ENCODE results near the gene MT1H.
"Not testable (repeated sequence)": the region's sequence is repeated elsewhere in the genome, so short reads cannot be mapped to it uniquely, and the experiment has no call there.

MT1H gene

GRCh38 chr16:56672761-56673536 is 3.3 kb downstream of the MT1H start:
- Histone ChIP-seq H3K9ac (ENCODE audit: low read length) (no peak overlapping the region), H3K4me1 (ENCODE audit: control insufficient read depth, insufficient read depth, low read length) (peaks cover 23% of the 10 kb centered on the region), H3K4me3 (ENCODE audit: low read length) (no peak overlapping the region), H3K27me3 (ENCODE audit: control insufficient read depth, insufficient read depth, low read length) (peaks cover 34% of the 10 kb centered on the region), H3K36me3 (ENCODE audit: control insufficient read depth, insufficient read depth, low read length) (no peaks in the 10 kb centered on the region), H3K9me3 (ENCODE audit: control insufficient read depth, low read length) (no peaks in the 10 kb centered on the region)

GRCh38 chr16:56673921-56674320 is 4.3 kb downstream of the MT1H start:
- H3K4me3 ChIP-seq (ENCODE audit: low read length), result no peak overlapping the region
- peaks cover 13% of the 10 kb centered on the region for H3K4me1 ChIP-seq (ENCODE audit: control insufficient read depth, insufficient read depth, low read length)
- H3K36me3 ChIP-seq (ENCODE audit: control insufficient read depth, insufficient read depth, low read length), result no peaks in the 10 kb centered on the region
- no peak overlapping the region for H3K9ac ChIP-seq (ENCODE audit: low read length)
- no peaks in the 10 kb centered on the region for H3K9me3 ChIP-seq (ENCODE audit: control insufficient read depth, low read length)
- H3K27me3 ChIP-seq (ENCODE audit: control insufficient read depth, insufficient read depth, low read length), result peaks cover 24% of the 10 kb centered on the region

GRCh38 chr16:56674570-56674969 is 5.0 kb downstream of the MT1H start:
- H3K9ac ChIP-seq (ENCODE audit: low read length); H3K4me1 ChIP-seq (ENCODE audit: control insufficient read depth, insufficient read depth, low read length); H3K36me3 ChIP-seq (ENCODE audit: control insufficient read depth, insufficient read depth, low read length); H3K4me3 ChIP-seq (ENCODE audit: low read length); H3K9me3 ChIP-seq (ENCODE audit: control insufficient read depth, low read length): not testable (repeated sequence)
- peaks cover 19% of the 10 kb centered on the region for H3K27me3 ChIP-seq (ENCODE audit: control insufficient read depth, insufficient read depth, low read length)

GRCh38 chr16:56675685-56676210 is 6.1 kb downstream of the MT1H start:
- H3K4me1 ChIP-seq (ENCODE audit: control insufficient read depth, insufficient read depth, low read length), result no peaks in the 10 kb centered on the region
- no peak overlapping the region for H3K4me3 ChIP-seq (ENCODE audit: low read length)
- H3K9me3 ChIP-seq (ENCODE audit: control insufficient read depth, low read length), result no peaks in the 10 kb centered on the region
- peak overlapping the region; percentile 24 for H3K9ac ChIP-seq (ENCODE audit: low read length)
- no peaks in the 10 kb centered on the region for H3K36me3 ChIP-seq (ENCODE audit: control insufficient read depth, insufficient read depth, low read length)
- peaks cover 7% of the 10 kb centered on the region for H3K27me3 ChIP-seq (ENCODE audit: control insufficient read depth, insufficient read depth, low read length)

GRCh38 chr16:56677474-56677873 is 7.9 kb downstream of the MT1H start:
- H3K36me3 ChIP-seq (ENCODE audit: control insufficient read depth, insufficient read depth, low read length), result no peaks in the 10 kb centered on the region
- peaks cover 7% of the 10 kb centered on the region for H3K4me1 ChIP-seq (ENCODE audit: control insufficient read depth, insufficient read depth, low read length)
- no peak overlapping the region for H3K4me3 ChIP-seq (ENCODE audit: low read length)
- peaks cover 6% of the 10 kb centered on the region for H3K27me3 ChIP-seq (ENCODE audit: control insufficient read depth, insufficient read depth, low read length)
- H3K9me3 ChIP-seq (ENCODE audit: control insufficient read depth, low read length), result no peaks in the 10 kb centered on the region
- H3K9ac ChIP-seq (ENCODE audit: low read length), result no peak overlapping the region

GRCh38 chr16:56679078-56679730 is 9.6 kb downstream of the MT1H start:
- H3K4me3 ChIP-seq (ENCODE audit: low read length), result no peak overlapping the region
- H3K4me1 ChIP-seq (ENCODE audit: control insufficient read depth, insufficient read depth, low read length), result peaks cover 24% of the 10 kb centered on the region
- H3K9me3 ChIP-seq (ENCODE audit: control insufficient read depth, low read length), result no peaks in the 10 kb centered on the region
- no peaks in the 10 kb centered on the region for H3K36me3 ChIP-seq (ENCODE audit: control insufficient read depth, insufficient read depth, low read length)
- H3K27me3 ChIP-seq (ENCODE audit: control insufficient read depth, insufficient read depth, low read length), result peaks cover 6% of the 10 kb centered on the region
- no peak overlapping the region for H3K9ac ChIP-seq (ENCODE audit: low read length)

GRCh38 chr16:56679818-56680217 is 10.2 kb downstream of the MT1H start:
- H3K4me3 ChIP-seq (ENCODE audit: low read length), result no peak overlapping the region
- H3K36me3 ChIP-seq (ENCODE audit: control insufficient read depth, insufficient read depth, low read length), result no peaks in the 10 kb centered on the region
- peaks cover 6% of the 10 kb centered on the region for H3K27me3 ChIP-seq (ENCODE audit: control insufficient read depth, insufficient read depth, low read length)
- H3K4me1 ChIP-seq (ENCODE audit: control insufficient read depth, insufficient read depth, low read length), result peaks cover 27% of the 10 kb centered on the region
- no peak overlapping the region for H3K9ac ChIP-seq (ENCODE audit: low read length)
- no peaks in the 10 kb centered on the region for H3K9me3 ChIP-seq (ENCODE audit: control insufficient read depth, low read length)

- Histone ChIP-seq H3K36me3 (ENCODE audit: control insufficient read depth, insufficient read depth, low read length) (no peaks in the 10 kb centered on the region), H3K4me1 (ENCODE audit: control insufficient read depth, insufficient read depth, low read length) (peaks cover 27% of the 10 kb centered on the region), H3K4me3 (ENCODE audit: low read length) (peak within 1 kb of the TSS; percentile 99), H3K27me3 (ENCODE audit: control insufficient read depth, insufficient read depth, low read length) (no peaks in the 10 kb centered on the region), H3K9me3 (ENCODE audit: control insufficient read depth, low read length) (no peaks in the 10 kb centered on the region), H3K9ac (ENCODE audit: low read length) (peak within 1 kb of the TSS; percentile 98)
Observed at GRCh38 chr16:56681939-56682702, 12.5 kb downstream of the MT1H start, which contains the start of gene MT1X. MT1X (plus strand) TSS chr16:56682470; CDS start chr16:56682541, 71 bp downstream.

GRCh38 chr16:56682703-56683397 is 13.2 kb downstream of the MT1H start:
- no peaks in the 10 kb centered on the region for H3K9me3 ChIP-seq (ENCODE audit: control insufficient read depth, low read length)
- peaks cover 27% of the 10 kb centered on the region for H3K4me1 ChIP-seq (ENCODE audit: control insufficient read depth, insufficient read depth, low read length)

GRCh38 chr16:56683424-56684172 is 14.0 kb downstream of the MT1H start:
- Histone ChIP-seq H3K9ac (ENCODE audit: low read length) (peak overlapping the region; percentile 98), H3K36me3 (ENCODE audit: control insufficient read depth, insufficient read depth, low read length) (no peaks in the 10 kb centered on the region), H3K4me3 (ENCODE audit: low read length) (peak overlapping the region; percentile 99), H3K27me3 (ENCODE audit: control insufficient read depth, insufficient read depth, low read length) (no peaks in the 10 kb centered on the region), H3K9me3 (ENCODE audit: control insufficient read depth, low read length) (no peaks in the 10 kb centered on the region), H3K4me1 (ENCODE audit: control insufficient read depth, insufficient read depth, low read length) (peaks cover 27% of the 10 kb centered on the region)

More at GRCh38 chr16:56682703-56683397, 13.2 kb downstream of the MT1H start:
- Histone ChIP-seq H3K9ac (ENCODE audit: low read length) (peak overlapping the region; percentile 98), H3K4me3 (ENCODE audit: low read length) (peak overlapping the region; percentile 99), H3K36me3 (ENCODE audit: control insufficient read depth, insufficient read depth, low read length) (no peaks in the 10 kb centered on the region), H3K27me3 (ENCODE audit: control insufficient read depth, insufficient read depth, low read length) (no peaks in the 10 kb centered on the region)
